B cell (primary cell): ENCODE measurements around the gene SERPINA4. TPM values are rescaled to one million over a fixed set of nuclear protein-coding genes. Genes with fewer than 3 reads are reported as not detected.

Experiments used
- ATAC-seq: fragments of 200-7000 bp; cut with Tn5 transposase; one replicate; pipeline ENCODE4 v1.10.0; 2021; ENCODE audit warnings: low read depth, mild to moderate bottlenecking, moderate number of reproducible peaks, moderate library complexity
- CTCF ChIA-PET: fragments of 350-600 bp; sonication (Branson Sonifier 250); formaldehyde crosslinking; loops from one replicate; lab custom pipeline; 2021; ENCODE audit warnings: antibody characterized with exemption, inconsistent platforms; lab: Charles Lee
- POLR2A ChIA-PET: fragments of 350-600 bp; sonication (Branson Sonifier 250); formaldehyde crosslinking; loops from one replicate; lab custom pipeline; 2021; ENCODE audit warnings: antibody characterized with exemption; lab: Charles Lee
- DNase-seq: peaks from one replicate; pipeline ENCODE4 v3.0.0; 2013
- H2AFZ ChIP-seq: 2 replicates; pipeline ENCODE4 v1.6.1; 2012; ENCODE audit warnings: mild to moderate bottlenecking, low read depth, low read length; ENCODE audit not compliant: insufficient read depth, poor library complexity, severe bottlenecking
- H3K27ac ChIP-seq, 2 donors: 1 replicate in 1 of 2; 2 replicates in 1 of 2; pipeline ENCODE4 v1.5.1; 2012 to 2013; ENCODE audit warnings: low read length in 2 of 2, mild to moderate bottlenecking in 2 of 2, moderate library complexity in 1 of 2
- H3K27me3 ChIP-seq, 4 experiments: fragments of 200-600 bp in 1 of 4; sonication (generic) in 1 of 4; replicated peaks in 1 of 4; 1 replicate in 2 of 4; 2 replicates in 2 of 4; pipeline versions ENCODE4 v1.6.1 to v1.7.0; 2013 to 2016; ENCODE audit warnings: low read length in 3 of 4, mild to moderate bottlenecking in 2 of 4, mixed read lengths in 1 of 4, moderate library complexity in 1 of 4; ENCODE audit not compliant: insufficient read depth in 4 of 4, control insufficient read depth in 3 of 4; ENCODE audit errors: control extremely low read depth in 1 of 4
- H3K36me3 ChIP-seq, 2 experiments: replicated peaks in 1 of 2; 1 replicate in 1 of 2; 2 replicates in 1 of 2; pipeline versions ENCODE4 v1.6.1 to v1.7.1; 2013; ENCODE audit warnings: low read length in 1 of 2; ENCODE audit not compliant: insufficient read depth in 2 of 2, control insufficient read depth in 1 of 2; ENCODE audit errors: control extremely low read depth in 1 of 2, extremely low read depth in 1 of 2
- H3K4me1 ChIP-seq, 2 donors: fragments of 200-600 bp in 1 of 2; sonication (generic) in 1 of 2; 1 replicate in 1 of 2; 2 replicates in 1 of 2; pipeline versions ENCODE4 v1.5.1 to v1.6.1; 2013 to 2017; ENCODE audit warnings: low read length in 2 of 2; ENCODE audit not compliant: control insufficient read depth in 2 of 2, insufficient read depth in 2 of 2
- H3K4me2 ChIP-seq: replicated peaks from 2 replicates; pipeline ENCODE3; 2012; ENCODE audit warnings: mild to moderate bottlenecking, low read depth, low read length; ENCODE audit not compliant: poor library complexity, severe bottlenecking
- H3K4me3 ChIP-seq, 5 experiments: fragments of 200-600 bp in 1 of 5; sonication (generic) in 1 of 5; 1 replicate in 3 of 5; 2 replicates in 2 of 5; pipeline versions ENCODE4 v1.5.1 to v1.7.0; 2011 to 2016; ENCODE audit warnings: low read length in 4 of 5, mild to moderate bottlenecking in 4 of 5, low read depth in 2 of 5, control low read depth in 1 of 5, moderate library complexity in 1 of 5; ENCODE audit not compliant: insufficient read depth in 1 of 5; ENCODE audit errors: control extremely low read depth in 1 of 5, extremely low read depth in 1 of 5
- H3K79me2 ChIP-seq: fragments of 200-600 bp; sonication (generic); one replicate; pipeline ENCODE4 v1.6.0; 2016; ENCODE audit warnings: low read length; ENCODE audit not compliant: control insufficient read depth, insufficient read depth
- H3K9ac ChIP-seq: fragments of 200-600 bp; sonication (generic); 2 replicates; pipeline ENCODE4 v1.6.1; 2017; ENCODE audit warnings: mild to moderate bottlenecking, low read length, moderate library complexity
- H3K9me3 ChIP-seq, 3 donors: one replicate each; pipeline versions ENCODE4 v1.6.1 to v1.7.1; 2013; ENCODE audit warnings: low read length in 2 of 3; ENCODE audit not compliant: control insufficient read depth in 2 of 3, insufficient read depth in 1 of 3; ENCODE audit errors: control extremely low read depth in 1 of 3
- H4K20me1 ChIP-seq: 2 replicates; pipeline ENCODE4 v1.6.0; 2012; ENCODE audit warnings: mild to moderate bottlenecking, low read length; ENCODE audit not compliant: insufficient read depth, control insufficient read depth, poor library complexity, severe bottlenecking
- H3K27ac Mint-ChIP-seq: one replicate; pipeline ENCODE4 v1.8.0; 2021; ENCODE audit warnings: mixed read lengths
- H3K27me3 Mint-ChIP-seq: one replicate; pipeline ENCODE4 v1.8.0; 2021; ENCODE audit warnings: mixed read lengths
- H3K4me1 Mint-ChIP-seq: one replicate; pipeline ENCODE4 v1.8.0; 2021; ENCODE audit warnings: mixed read lengths
- H3K4me3 Mint-ChIP-seq: one replicate; pipeline ENCODE4 v1.8.0; 2021; ENCODE audit warnings: mixed read lengths
- H3K9me3 Mint-ChIP-seq: one replicate; pipeline ENCODE4 v1.8.0; 2022; ENCODE audit warnings: mixed read lengths; ENCODE audit not compliant: insufficient read depth
- EZH2 ChIP-seq: IDR thresholded peaks from 2 replicates; pipeline ENCODE4 v1.6.1; 2012; ENCODE audit warnings: borderline replicate concordance, low read depth, mild to moderate bottlenecking, moderate library complexity, low read length; ENCODE audit not compliant: insufficient read depth, poor library complexity, severe bottlenecking
- WGBS: methylation state at CpG from one replicate; pipeline ENCODE4 v1.1.5; 2013; ENCODE audit warnings: missing lambda C conversion rate; ENCODE audit not compliant: insufficient coverage; 5-methylcytosine and 5-hydroxymethylcytosine counted together
- intact Hi-C: fragments of 100-400 bp; cut with micrococcal nuclease; formaldehyde crosslinking; loops from one replicate; pipeline ENCODE4 v1.10.0; 2022
- polyA plus RNA-seq: library from polyadenylated mRNA; depleted of rRNA; stranded (reverse); fragments of >200 nt; gene quantifications from 2 replicates; pipeline ENCODE4 v1.2.3, GENCODE V29; 2012
- total RNA-seq, 2 donors: library from RNA; stranded (reverse); fragments of 120-200 nt in 1 of 2; gene quantifications; 1 replicate in 1 of 2; 2 replicates in 1 of 2; pipeline versions ENCODE4 v1.2.3 to v1.2.4, GENCODE V29; 2013 to 2022
- TF ChIP-seq, protein P1 (sequence below): fragments of 200-600 bp; IDR thresholded peaks from one replicate; pipeline ENCODE4 v1.8.0; 2022; ENCODE audit warnings: antibody characterized with exemption, mild to moderate bottlenecking

SERPINA4 gene
- total and polyA plus RNA-seq, 2 donors (not counting 1 experiment from before 2014, with no cell fraction given) = not detected

DNA sequence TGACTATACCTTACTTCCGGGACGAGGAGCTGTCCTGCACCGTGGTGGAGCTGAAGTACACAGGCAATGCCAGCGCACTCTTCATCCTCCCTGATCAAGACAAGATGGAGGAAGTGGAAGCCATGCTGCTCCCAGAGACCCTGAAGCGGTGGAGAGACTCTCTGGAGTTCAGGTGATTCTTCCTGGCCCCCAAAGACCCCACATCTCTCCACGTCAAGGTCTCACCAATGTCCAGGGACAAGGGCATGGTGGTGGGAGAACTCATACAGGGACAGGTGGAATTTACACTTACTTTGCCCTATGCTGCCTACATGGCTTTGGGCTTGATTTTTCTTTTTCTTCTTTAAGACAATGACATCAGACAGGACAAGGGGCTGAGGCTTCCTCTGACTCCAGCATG is 58.1 kb downstream of the SERPINA4 start:
- Mint-ChIP-seq H3K4me3 (no peak overlapping the region), H3K9me3 (peaks cover 5% of the 10 kb centered on the region), H3K4me1 (no peaks in the 10 kb centered on the region), H3K27me3 (peaks cover 7% of the 10 kb centered on the region), H3K27ac (no peak overlapping the region)
- whole genome bisulfite sequencing = 100% methylated on average over 2 of the region's 6 CpGs
- CTCF ChIA-PET = no interaction called here
- Histone ChIP-seq H3K9ac (no peak overlapping the region), H3K4me2 (no peak overlapping the region), H4K20me1 (no peaks in the 10 kb centered on the region), H3K4me1 (no peaks in the 10 kb centered on the region), H3K27ac (no peak overlapping the region), H2AFZ (no peak overlapping the region), H3K79me2 (no peaks in the 10 kb centered on the region), H3K27me3 (no peaks in the 10 kb centered on the region), H3K36me3 (no peaks in the 10 kb centered on the region), H3K4me3 (no peak overlapping the region), H3K9me3 (peaks cover 0 to 35% (median 17%) of the 10 kb centered on the region in 3 donors)
- no peak for ATAC-seq
- POLR2A ChIA-PET = no interaction called here
- intact Hi-C loops = no loop called here
- DNase-seq = no peak
- no peak for TF ChIP-seq EZH2
- TF ChIP-seq, protein P1, sequence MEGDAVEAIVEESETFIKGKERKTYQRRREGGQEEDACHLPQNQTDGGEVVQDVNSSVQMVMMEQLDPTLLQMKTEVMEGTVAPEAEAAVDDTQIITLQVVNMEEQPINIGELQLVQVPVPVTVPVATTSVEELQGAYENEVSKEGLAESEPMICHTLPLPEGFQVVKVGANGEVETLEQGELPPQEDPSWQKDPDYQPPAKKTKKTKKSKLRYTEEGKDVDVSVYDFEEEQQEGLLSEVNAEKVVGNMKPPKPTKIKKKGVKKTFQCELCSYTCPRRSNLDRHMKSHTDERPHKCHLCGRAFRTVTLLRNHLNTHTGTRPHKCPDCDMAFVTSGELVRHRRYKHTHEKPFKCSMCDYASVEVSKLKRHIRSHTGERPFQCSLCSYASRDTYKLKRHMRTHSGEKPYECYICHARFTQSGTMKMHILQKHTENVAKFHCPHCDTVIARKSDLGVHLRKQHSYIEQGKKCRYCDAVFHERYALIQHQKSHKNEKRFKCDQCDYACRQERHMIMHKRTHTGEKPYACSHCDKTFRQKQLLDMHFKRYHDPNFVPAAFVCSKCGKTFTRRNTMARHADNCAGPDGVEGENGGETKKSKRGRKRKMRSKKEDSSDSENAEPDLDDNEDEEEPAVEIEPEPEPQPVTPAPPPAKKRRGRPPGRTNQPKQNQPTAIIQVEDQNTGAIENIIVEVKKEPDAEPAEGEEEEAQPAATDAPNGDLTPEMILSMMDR = no peak

Other genes starting within 250 kb of the SERPINA4 start
- not detected in 2 replicates for gene SERPINA6, start 238.1 kb upstream of the SERPINA4 start, total RNA-seq
- not detected in 2 replicates for gene SERPINA6, start 238.1 kb upstream of the SERPINA4 start, polyA plus RNA-seq
- gene SERPINA2, start 194.7 kb upstream of the SERPINA4 start, total RNA-seq = not detected in 2 replicates
- 0.10 TPM in 1 of 2 replicates, not detected in the other for gene SERPINA2, start 194.7 kb upstream of the SERPINA4 start, polyA plus RNA-seq
- 0.69 TPM in 1 of 2 replicates, not detected in the other for gene SERPINA1, start 172.8 kb upstream of the SERPINA4 start, total RNA-seq
- gene SERPINA1, start 172.8 kb upstream of the SERPINA4 start, polyA plus RNA-seq = 6.8 and 8.2 TPM in 2 replicates
- not detected in 2 replicates for gene SERPINA11, start 108.6 kb upstream of the SERPINA4 start, total RNA-seq
- gene SERPINA11, start 108.6 kb upstream of the SERPINA4 start, polyA plus RNA-seq = not detected in 2 replicates
- 0.73 and 0.74 TPM in 2 replicates for gene SERPINA9, start 85.2 kb upstream of the SERPINA4 start, total RNA-seq
- 0.14 TPM in 1 of 2 replicates, not detected in the other for gene SERPINA9, start 85.2 kb upstream of the SERPINA4 start, polyA plus RNA-seq
- not detected in 2 replicates for gene SERPINA12, start 52.0 kb upstream of the SERPINA4 start, total RNA-seq
- gene SERPINA12, start 52.0 kb upstream of the SERPINA4 start, polyA plus RNA-seq = not detected in 2 replicates
- gene SERPINA5, start 20.0 kb downstream of the SERPINA4 start, total RNA-seq = not detected in 2 replicates
- not detected in 2 replicates for gene SERPINA5, start 20.0 kb downstream of the SERPINA4 start, polyA plus RNA-seq
- gene SERPINA3, start 50.9 kb downstream of the SERPINA4 start, total RNA-seq = not detected in 2 replicates
- not detected in 2 replicates for gene SERPINA3, start 50.9 kb downstream of the SERPINA4 start, polyA plus RNA-seq
- not detected in 2 replicates for gene GSC, start 208.7 kb downstream of the SERPINA4 start, total RNA-seq
- gene GSC, start 208.7 kb downstream of the SERPINA4 start, polyA plus RNA-seq = not detected in 2 replicates